ENCODE data around the gene PRICKLE1.

Gene PRICKLE1

GRCh38 chr12:42492267-42492666 is 97.3 kb downstream of the PRICKLE1 start:
- DNase-seq (ENCODE audit: low read depth, low spot score) = no peak

- DNase-seq (ENCODE audit: low read depth, low spot score) = no peak
These were observed 99.2 kb downstream of the PRICKLE1 start for GRCh38 chr12:42490261-42490842.

- DNase-seq (ENCODE audit: low read depth, low spot score) = no peak
These were observed 103.1 kb downstream of the PRICKLE1 start for GRCh38 chr12:42486407-42486806.

DNA sequence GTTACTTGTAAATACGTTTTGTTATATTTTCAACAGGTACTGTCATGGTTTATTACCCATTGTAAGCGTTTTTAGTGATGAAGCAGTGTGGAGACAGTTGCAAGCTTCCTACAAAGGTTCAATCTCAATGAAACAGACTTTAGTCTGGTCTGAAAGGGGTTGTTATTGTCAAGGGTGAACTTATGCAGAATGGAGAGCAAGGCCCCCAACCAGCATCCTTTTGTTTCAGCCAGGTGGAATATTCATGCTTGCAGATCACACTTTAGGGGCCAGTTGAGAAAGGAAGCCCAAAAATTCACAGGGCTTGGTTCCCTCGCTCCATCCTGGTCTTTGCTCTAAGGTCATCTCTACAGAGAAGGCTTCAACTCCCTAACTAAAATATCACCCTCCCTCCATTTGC is 103.7 kb downstream of the PRICKLE1 start:
- DNase-seq (ENCODE audit: low read depth, low spot score) = no peak

GRCh38 chr12:42484996-42485395 is 104.5 kb downstream of the PRICKLE1 start:
- no peak for DNase-seq (ENCODE audit: low read depth, low spot score)

DNA sequence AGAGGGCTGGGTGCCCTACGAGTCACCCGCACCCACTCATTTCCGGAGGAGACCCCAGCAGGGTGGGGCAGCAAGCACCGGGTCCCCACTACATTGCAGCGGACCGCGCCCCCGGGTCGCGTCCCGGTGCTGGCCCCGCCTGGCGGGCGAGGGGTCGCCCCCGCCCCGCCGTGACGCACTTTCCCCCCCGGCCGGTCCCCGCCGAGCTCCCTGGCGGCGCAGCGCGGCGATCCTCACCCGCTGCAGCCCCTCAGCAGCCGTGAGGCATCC is 106.1 kb downstream of the PRICKLE1 start:
- DNase-seq (ENCODE audit: low read depth, low spot score) = no peak

- peak; percentile 15 for DNase-seq (ENCODE audit: low read depth, low spot score)
These were observed 106.6 kb downstream of the PRICKLE1 start for GRCh38 chr12:42482748-42483520.

GRCh38 chr12:42482041-42482747 is 107.4 kb downstream of the PRICKLE1 start:
- DNase-seq (ENCODE audit: low read depth, low spot score) = no peak

DNA sequence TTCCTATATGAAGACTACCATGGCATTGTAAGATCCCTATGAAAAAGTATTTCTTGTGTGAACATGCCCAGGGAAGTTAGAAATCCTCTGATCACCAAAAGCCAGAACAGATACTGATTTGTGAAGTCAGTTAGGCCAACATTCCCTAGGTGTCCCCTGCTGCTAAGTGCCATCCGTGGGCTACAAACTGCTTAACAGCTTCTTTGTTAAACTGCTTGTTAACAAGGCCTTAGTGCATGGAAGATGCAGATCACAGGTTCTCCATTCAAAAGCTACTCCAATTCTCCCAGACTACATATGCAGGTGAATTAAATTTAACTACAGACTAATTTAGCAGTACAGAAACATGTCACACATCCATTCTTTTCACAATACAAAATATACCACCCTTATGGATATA is 108.2 kb downstream of the PRICKLE1 start:
- no peak for DNase-seq (ENCODE audit: low read depth, low spot score)

GRCh38 chr12:42477941-42478340 is 111.6 kb downstream of the PRICKLE1 start:
- DNase-seq (ENCODE audit: low read depth, low spot score) = no peak

DNA sequence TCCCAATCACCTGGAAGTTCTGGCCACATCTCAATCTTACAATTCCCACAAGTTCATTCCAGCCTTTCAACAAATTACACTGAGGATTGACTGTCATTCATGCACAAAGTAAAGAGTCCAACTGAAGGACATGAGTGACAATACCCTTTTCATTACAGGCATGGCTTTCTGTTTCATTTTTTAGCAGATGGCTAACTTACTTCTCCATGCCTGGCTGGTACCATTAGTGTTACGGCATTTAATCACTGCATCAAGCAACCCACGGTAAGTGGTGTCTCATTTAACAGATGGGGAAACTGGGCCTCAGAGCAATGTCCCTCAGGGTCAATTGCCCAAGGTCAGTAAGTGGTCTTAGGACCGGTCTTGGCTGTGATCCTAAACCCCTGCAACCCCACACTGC is 114.4 kb downstream of the PRICKLE1 start:
- DNase-seq (ENCODE audit: low read depth, low spot score) = no peak

DNA sequence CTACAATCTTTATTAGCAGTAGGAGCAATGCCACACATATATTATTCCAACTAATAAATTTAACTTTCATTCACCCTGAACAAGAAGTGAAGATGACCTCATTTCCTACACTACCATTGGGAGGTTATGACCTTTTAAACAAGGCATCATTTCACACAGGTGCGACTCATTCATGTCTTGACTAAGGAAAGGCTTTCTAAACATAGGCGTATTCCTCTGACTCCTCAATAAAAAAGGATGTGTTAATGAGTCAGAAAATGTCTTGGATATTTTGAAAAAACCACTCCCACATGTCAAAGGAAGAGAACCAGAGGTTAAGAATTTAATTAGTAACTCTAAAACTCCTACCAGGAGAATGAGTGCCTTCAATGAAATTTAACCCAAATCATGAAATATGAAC is 115.2 kb downstream of the PRICKLE1 start:
- no peak for DNase-seq (ENCODE audit: low read depth, low spot score)

DNA sequence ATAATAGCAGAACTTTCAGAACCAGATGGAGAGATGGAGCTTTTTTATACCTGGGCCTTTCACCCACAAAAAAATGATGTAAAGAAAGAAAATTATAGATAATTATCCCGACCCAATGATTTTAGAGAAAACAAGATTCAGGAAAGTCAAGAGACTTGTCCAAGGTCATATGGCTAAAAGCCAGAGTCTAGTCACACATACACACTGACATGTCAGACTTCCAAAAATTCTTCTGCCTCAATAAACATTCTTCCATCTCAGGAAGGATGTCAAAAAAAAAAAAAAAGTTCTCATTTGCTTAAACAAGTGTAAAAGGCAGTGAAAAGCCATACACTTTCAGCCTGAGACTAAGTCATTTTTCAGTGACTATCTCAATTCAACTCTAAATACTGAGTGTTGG is 116.0 kb downstream of the PRICKLE1 start:
- DNase-seq (ENCODE audit: low read depth, low spot score) = no peak

- no peak for DNase-seq (ENCODE audit: low read depth, low spot score)
These were observed 116.4 kb downstream of the PRICKLE1 start for GRCh38 chr12:42473130-42473529.

- DNase-seq (ENCODE audit: low read depth, low spot score) = no peak
These were observed 117.2 kb downstream of the PRICKLE1 start for GRCh38 chr12:42472376-42472775.

DNA sequence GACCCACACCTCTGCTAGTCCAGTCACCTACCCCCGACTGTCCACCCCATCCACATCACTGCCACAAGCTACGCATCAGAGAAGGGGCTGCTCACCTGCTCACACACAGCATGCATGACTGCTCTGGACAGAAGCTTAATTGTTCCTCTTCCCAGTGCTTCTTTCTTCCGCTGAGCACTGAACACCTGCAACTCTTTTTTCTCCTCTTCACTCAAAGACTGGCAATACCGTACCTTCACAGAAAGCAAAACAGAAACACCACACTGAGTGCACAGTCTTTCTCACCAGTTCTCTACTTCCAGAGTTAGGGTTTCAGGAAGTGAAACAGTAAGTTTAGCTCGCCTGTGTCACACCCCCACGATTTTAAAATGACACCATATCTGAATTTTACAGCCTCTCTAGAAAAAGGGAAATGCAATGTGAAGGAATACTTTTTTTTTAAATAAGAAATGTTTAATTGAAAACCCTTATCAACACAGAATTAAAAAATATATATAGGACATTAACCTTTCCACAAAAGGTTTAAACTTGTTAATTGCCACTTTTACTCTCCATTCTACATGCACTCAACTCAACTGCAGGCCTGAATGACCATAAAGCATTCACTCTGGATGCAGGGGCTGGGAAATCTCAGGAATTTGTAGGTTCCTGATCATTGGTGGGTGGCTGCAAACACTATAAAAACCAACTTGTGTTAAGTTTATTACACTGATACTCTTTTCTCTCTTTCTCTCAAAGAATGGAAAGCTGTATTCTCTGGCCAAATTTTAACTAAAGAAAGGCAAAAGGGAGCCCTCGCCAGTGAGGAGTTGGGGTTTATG is 120.0 kb downstream of the PRICKLE1 start:
- no peak for DNase-seq (ENCODE audit: low read depth, low spot score)

GRCh38 chr12:42468921-42469320 is 120.6 kb downstream of the PRICKLE1 start:
- no peak for DNase-seq (ENCODE audit: low read depth, low spot score)

- no peak for DNase-seq (ENCODE audit: low read depth, low spot score)
These were observed 121.2 kb downstream of the PRICKLE1 start for GRCh38 chr12:42468341-42468821.

DNA sequence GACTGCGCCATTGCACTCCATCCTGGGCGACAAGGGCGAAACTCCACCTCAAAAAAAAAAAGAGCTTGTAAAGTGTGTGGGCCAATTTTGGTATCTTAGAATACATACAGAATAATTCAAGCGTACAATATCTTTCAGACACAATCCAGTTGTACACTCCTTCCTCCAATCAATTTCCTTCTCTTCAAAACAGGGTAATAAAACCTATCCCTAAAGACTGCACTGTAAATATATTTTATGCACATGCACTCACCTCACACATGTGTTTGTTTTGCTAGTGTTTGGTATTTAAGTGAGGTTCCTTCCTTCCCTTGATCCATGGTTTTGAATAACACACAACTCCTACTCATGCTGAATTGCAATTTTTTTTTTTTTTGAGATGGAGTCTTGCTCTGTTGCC is 125.9 kb downstream of the PRICKLE1 start:
- DNase-seq (ENCODE audit: low read depth, low spot score) = no peak

DNA sequence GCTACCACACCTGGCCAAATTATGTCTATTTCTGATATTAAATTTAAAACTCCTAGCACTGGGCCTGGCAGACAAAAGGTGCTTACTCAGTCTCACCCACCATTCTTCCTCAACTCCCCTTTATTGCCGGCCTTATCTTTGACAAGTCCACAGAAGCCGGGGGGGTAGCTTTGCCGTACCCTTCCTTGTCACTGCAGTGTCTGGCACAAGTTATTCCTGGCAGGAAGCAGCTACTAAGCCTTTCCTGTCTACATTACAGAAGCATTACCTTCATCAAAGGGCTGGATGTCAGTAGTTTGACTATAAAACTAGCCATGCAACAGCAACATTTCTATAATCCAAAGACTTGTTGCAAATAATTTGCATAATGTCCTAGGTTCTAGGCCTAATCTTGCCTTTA is 127.1 kb downstream of the PRICKLE1 start:
- DNase-seq (ENCODE audit: low read depth, low spot score) = no peak

GRCh38 chr12:42459336-42459847 is 130.2 kb downstream of the PRICKLE1 start:
- DNase-seq (ENCODE audit: low read depth, low spot score) = no peak

DNA sequence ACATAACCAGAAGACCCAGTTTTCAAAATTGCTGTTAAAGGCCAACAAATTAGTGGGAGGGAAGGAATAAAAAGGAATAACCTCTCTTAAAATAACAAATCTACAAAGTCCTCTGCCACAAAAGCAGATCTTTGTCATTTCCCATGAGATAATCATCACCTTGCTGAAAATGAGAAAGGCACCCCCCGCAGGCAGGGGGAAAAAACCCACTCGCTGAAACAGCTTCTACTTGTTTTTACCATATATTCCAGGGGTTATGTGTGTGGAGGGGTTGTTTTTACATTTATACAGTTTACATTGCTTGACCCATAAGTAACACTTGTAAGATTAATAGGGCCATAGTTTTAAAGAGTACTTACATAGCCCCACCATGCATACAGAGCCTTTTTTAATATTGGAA is 131.0 kb downstream of the PRICKLE1 start:
- no peak for DNase-seq (ENCODE audit: low read depth, low spot score)
